Measurements from ENCODE around the gene CYP2J2.
"Not testable (repeated sequence)": the region's sequence is repeated elsewhere in the genome, so short reads cannot be mapped to it uniquely, and the experiment has no call there.

CYP2J2 gene, protein sequence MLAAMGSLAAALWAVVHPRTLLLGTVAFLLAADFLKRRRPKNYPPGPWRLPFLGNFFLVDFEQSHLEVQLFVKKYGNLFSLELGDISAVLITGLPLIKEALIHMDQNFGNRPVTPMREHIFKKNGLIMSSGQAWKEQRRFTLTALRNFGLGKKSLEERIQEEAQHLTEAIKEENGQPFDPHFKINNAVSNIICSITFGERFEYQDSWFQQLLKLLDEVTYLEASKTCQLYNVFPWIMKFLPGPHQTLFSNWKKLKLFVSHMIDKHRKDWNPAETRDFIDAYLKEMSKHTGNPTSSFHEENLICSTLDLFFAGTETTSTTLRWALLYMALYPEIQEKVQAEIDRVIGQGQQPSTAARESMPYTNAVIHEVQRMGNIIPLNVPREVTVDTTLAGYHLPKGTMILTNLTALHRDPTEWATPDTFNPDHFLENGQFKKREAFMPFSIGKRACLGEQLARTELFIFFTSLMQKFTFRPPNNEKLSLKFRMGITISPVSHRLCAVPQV

GRCh38 chr1:59926381-59927123 lies at the start of gene CYP2J2:
Gene CYP2J2 (minus strand): TSS chr1:59926773. CDS start chr1:59926746, 27 bp downstream.
- in situ Hi-C loops (cut with MboI; ENCODE audit: low sequenced_read_pairs), result no loop called here

DNA sequence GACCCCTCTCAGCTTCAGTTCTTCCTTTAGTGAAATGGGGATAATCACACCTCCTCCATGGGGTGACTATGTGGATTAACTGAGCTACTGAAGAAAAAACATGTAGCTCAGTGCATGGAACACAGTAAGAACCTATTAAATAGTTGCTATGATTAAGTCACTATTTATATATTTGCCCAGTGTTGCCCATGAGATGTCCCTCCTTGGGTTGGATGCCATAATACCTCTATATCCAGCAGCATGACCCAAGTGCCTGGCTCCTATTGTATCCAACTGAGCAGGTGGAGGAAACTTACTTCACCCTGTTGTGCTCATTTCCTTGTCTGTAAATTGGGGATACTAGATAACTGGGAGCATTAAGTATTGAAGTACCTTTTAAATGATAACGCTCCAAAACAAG lies 47.1 kb upstream of the CYP2J2 start:
- in situ Hi-C loops (cut with MboI; ENCODE audit: low sequenced_read_pairs), result no loop called here

DNA sequence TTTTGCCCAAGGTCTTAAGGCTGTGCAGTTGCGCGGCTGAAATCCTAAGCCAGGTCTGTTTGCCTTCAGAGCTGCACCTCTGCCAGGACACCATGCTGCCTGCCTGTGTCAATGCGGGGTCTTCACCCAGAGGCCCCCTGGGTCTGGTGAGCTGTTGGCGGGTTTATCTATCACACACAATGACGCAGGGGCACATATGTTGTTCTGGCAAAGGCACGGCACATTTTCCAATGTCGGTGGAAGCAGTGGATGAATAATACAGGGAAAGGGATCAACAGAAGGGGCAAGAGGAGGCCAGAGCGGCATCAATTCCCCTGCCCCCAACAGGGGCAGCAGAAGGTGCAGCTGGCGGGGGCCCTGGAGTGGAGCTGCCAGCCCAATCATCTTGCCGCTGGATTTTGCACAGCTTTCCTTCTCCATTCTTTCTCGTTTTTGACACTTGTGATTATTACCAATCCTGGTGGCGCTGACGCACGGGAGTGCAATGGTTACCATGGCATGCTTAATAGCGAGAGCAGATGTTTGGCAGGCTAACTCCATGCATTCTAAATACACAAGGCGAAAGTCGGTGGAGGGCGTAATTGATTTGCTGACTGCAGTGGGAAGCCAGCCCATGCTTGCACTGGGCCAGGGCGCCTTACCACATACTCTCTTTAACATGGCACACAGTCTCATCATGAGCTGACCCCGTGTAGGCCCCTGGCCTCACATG lies 45.8 kb upstream of the CYP2J2 start:
- in situ Hi-C loops (cut with MboI; ENCODE audit: low sequenced_read_pairs), result no loop called here

DNA sequence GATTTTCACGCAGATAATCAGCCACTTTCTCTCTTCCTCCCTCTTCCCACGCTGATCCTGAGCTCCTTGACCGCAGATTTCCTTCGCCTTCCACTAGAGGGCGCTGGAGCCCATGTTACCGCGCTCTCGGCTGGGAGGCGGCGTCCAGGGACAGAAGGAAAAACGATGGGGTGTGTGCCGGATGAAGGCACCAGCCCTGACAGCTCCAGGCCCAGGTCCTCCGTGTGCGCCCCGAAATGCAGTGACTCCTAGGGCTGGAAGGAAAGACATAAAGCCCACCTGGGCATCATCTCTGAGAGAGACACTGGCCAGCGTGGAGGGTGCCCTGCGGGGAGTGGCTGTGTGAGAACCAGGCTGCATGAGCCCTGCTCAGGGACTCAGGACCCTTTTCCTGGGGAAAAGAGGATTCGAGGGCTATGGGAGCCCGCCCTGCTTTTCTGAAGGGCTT lies 44.9 kb upstream of the CYP2J2 start:
- in situ Hi-C loops (cut with MboI; ENCODE audit: low sequenced_read_pairs), result no loop called here

DNA sequence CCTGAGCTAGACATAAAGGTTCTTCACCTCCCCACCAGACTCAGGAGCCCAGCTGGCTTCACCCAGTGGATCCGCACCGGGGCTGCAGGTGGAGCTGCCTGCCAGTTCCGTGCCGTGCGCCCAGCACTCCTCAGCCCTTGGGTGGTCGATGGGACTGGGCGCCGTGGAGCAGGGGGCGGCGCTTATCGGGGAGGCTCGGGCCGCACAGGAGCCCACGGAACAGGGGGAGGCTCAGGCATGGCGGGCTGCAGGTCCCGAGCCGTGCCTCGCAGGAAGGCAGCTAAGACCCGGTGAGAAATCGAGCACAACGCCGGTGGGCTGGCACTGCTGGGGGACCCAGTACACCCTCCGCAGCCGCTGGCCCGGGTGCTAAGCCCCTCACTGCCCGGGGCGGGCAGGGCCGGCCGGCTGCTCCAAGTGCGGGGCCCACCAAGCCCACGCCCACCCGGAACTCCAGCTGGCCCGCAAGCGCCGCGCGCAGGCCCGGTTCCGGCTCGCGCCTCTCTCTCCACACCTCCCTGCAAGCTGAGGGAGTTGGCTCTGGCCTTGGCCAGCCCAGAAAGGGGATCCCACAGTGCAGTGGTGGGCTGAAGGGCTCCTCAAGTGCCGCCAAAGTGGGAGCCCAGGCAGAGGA lies 43.1 kb upstream of the CYP2J2 start:
- in situ Hi-C loops (cut with MboI; ENCODE audit: low sequenced_read_pairs), result not testable (repeated sequence)

DNA sequence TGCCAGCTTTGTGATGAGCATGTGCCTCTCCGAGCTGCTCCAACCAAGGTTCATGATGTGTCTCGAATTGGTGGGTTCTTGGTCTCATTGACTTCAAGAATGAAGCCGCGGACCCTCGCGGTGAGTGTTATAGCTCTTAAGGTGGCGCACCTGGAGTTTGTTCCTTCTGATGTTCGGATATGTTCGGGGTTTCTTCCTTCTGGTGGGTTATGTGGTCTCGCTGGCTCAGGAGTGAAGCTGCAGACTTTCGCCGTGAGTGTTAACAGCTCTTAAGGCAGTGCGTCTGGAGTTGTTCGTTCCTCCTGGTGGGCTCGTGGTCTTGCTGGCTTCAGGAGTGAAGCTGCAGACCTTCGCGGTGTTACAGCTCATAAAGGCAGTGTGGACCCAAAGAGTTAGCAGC lies 42.2 kb upstream of the CYP2J2 start:
- in situ Hi-C loops (cut with MboI; ENCODE audit: low sequenced_read_pairs), result not testable (repeated sequence)

GRCh38 chr1:59967780-59968179 lies 41.2 kb upstream of the CYP2J2 start:
- in situ Hi-C loops (cut with MboI; ENCODE audit: low sequenced_read_pairs), result no loop called here

DNA sequence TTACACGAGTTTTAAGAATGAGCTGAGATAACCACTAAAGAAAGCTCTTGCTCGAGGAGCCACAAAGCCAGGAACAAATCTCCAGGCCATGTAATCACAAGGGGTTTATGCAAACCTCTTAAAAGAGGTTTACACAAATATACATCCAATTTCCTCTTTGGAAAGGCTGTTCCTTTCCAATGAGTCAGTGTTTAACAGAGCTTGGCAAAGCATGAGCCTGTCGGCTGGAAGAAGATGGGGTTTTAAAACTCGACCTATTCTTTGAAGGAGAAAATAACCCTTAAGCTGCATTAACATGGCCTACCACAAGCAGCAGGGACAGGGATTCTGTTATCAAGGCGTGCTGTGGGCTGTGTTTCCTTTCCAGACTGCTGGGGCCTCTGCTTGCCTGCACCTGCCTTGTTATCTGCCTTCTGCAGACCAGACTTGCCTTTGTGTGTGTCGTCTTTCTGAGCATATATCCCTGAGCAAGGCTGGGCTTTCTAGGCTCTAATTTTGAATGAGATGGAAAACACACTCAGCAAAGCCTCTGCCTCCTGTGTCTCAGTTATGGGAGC lies 40.6 kb upstream of the CYP2J2 start:
- in situ Hi-C loops (cut with MboI; ENCODE audit: low sequenced_read_pairs), result no loop called here

GRCh38 chr1:59952065-59952464 lies 25.5 kb upstream of the CYP2J2 start:
- in situ Hi-C loops (cut with MboI; ENCODE audit: low sequenced_read_pairs), result no loop called here

- in situ Hi-C loops (cut with MboI; ENCODE audit: low sequenced_read_pairs), result no loop called here
These were observed 23.1 kb upstream of the CYP2J2 start for GRCh38 chr1:59949648-59950047.

- in situ Hi-C loops (cut with MboI; ENCODE audit: low sequenced_read_pairs), result no loop called here
These were observed 22.4 kb upstream of the CYP2J2 start for GRCh38 chr1:59948990-59949389.

- in situ Hi-C loops (cut with MboI; ENCODE audit: low sequenced_read_pairs), result no loop called here
These were observed 20.7 kb upstream of the CYP2J2 start for GRCh38 chr1:59947047-59947938.

- in situ Hi-C loops (cut with MboI; ENCODE audit: low sequenced_read_pairs), result no loop called here
These were observed 19.2 kb upstream of the CYP2J2 start for GRCh38 chr1:59945790-59946189.

GRCh38 chr1:59939393-59939792 lies 12.8 kb upstream of the CYP2J2 start:
- in situ Hi-C loops (cut with MboI; ENCODE audit: low sequenced_read_pairs), result no loop called here

DNA sequence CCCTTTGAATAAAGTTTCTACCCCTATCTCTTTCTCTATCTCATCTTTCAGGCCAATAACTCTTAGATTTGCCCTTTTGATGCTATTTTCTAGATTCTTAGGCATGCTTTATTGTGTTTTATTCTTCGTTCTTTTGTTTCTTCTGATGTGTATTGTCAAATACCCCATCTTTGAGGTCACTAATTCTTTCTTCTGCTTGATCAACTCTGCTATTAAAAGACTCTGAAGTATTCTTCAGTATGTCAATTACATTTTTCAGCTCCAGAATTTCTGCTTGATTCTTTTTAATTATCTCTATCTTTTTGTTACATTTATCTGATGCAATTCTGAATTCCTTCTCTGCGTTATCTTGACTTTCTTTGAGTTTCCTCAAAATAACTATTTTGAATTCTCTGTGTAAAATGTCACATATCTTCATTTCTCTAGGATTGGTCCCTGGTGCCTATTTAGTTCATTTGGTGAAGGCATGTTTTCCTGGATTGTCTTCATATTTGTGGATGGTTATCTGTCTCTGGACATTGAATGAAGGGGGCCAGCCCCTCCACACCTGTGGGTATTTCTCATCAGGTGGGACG lies 11.2 kb upstream of the CYP2J2 start:
- in situ Hi-C loops (cut with MboI; ENCODE audit: low sequenced_read_pairs), result no loop called here

GRCh38 chr1:59936358-59936821 lies 9.8 kb upstream of the CYP2J2 start:
- in situ Hi-C loops (cut with MboI; ENCODE audit: low sequenced_read_pairs), result no loop called here

DNA sequence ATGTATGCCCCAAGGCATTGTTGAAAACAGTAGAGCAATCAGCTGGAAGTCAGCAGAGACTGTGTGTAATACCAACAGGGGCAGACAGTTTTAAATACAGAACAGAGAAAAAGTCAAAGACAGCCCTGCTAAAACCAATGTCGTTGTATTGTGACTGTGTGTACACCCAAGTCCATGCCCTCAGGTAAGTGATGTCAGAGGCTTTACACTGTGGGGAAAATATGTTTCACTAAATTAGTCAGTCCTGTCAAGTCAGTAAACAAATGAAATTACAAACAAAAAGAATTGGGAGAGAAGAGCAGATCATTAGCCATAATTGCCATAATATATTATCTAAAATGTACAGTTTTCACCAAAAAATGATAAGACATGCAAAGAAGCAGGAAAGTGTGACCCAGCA lies 2.4 kb upstream of the CYP2J2 start:
- in situ Hi-C loops (cut with MboI; ENCODE audit: low sequenced_read_pairs), result no loop called here

GRCh38 chr1:59927213-59927612 lies 640 bp upstream of the CYP2J2 start:
- in situ Hi-C loops (cut with MboI; ENCODE audit: low sequenced_read_pairs), result no loop called here

- in situ Hi-C loops (cut with MboI; ENCODE audit: low sequenced_read_pairs), result no loop called here
These were observed 1.9 kb downstream of the CYP2J2 start for GRCh38 chr1:59924653-59925052.
